Mammary epithelial cell (primary cell): ENCODE data around the gene SPCS2.

Source experiments
- EZH2 ChIP-seq: IDR thresholded peaks from 2 replicates; pipeline ENCODE4 v1.6.1; 2012; ENCODE audit warnings: low read length, inconsistent platforms, borderline replicate concordance
- TF ChIP-seq, protein P1 (sequence below), 2 donors: IDR thresholded peaks in 1 of 2; conservative IDR thresholded peaks in 1 of 2; 2 replicates each; pipeline ENCODE4 v1.5.1; 2011 to 2012; ENCODE audit warnings: inconsistent platforms in 2 of 2, low read length in 2 of 2, mild to moderate bottlenecking in 2 of 2, control low read depth in 1 of 2, low read depth in 1 of 2; ENCODE audit not compliant: insufficient read depth in 1 of 2; ENCODE audit errors: extremely low read depth in 1 of 2

DNA sequence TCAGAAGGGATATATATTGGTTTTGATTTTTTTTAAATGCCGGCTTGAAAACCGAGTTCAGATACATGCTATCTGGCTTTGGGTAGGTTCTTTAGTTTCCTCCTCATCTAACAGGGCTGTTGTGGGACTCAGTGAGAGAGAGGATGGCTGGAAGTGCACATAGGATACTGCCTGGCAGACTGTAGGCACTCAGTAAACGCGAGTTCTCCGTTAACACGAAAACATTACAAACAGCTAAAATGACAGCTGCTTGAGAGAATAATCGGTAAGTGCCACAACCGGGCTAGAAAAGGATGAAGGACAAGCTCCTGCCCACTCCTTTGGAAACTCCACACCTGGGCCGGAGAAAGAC, 544 bp upstream of the SPCS2 start:
- TF ChIP-seq, protein P1, sequence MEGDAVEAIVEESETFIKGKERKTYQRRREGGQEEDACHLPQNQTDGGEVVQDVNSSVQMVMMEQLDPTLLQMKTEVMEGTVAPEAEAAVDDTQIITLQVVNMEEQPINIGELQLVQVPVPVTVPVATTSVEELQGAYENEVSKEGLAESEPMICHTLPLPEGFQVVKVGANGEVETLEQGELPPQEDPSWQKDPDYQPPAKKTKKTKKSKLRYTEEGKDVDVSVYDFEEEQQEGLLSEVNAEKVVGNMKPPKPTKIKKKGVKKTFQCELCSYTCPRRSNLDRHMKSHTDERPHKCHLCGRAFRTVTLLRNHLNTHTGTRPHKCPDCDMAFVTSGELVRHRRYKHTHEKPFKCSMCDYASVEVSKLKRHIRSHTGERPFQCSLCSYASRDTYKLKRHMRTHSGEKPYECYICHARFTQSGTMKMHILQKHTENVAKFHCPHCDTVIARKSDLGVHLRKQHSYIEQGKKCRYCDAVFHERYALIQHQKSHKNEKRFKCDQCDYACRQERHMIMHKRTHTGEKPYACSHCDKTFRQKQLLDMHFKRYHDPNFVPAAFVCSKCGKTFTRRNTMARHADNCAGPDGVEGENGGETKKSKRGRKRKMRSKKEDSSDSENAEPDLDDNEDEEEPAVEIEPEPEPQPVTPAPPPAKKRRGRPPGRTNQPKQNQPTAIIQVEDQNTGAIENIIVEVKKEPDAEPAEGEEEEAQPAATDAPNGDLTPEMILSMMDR (conservative IDR thresholded peaks at IDR 0.05 in 1 of 2, IDR thresholded peaks at IDR 0.05 in 1 of 2; ENCODE audit: extremely low read depth in 1 of 2, insufficient read depth in 1 of 2, low read depth in 1 of 2, low read length in 2 of 2), result no peak
- no peak for TF ChIP-seq EZH2
